ENCODE data around the gene LGMN.

- no peak for TF ChIP-seq EP300 (IDR thresholded peaks at IDR 0.05; ENCODE audit: borderline replicate concordance in 1 of 2, low read depth in 2 of 2, low read length in 2 of 2)
- TF ChIP-seq POLR2A (IDR thresholded peaks at IDR 0.05; ENCODE audit: control extremely low read depth in 1 of 2, low read depth in 2 of 2, low read length in 2 of 2): no peak
- no peak for TF ChIP-seq CTCF (IDR thresholded peaks at IDR 0.05; ENCODE audit: control extremely low read depth in 1 of 3, insufficient read depth in 1 of 3, low read depth in 1 of 3, low read length in 3 of 3)
- TF ChIP-seq ZNF274 (IDR thresholded peaks at IDR 0.05; ENCODE audit: borderline replicate concordance, extremely low read depth, low read length): no peak
- TF ChIP-seq MAX (IDR thresholded peaks at IDR 0.05): no peak
- no peak for TF ChIP-seq TAF1 (IDR thresholded peaks at IDR 0.05; ENCODE audit: low read depth, low read length)
- no peak for TF ChIP-seq KDM5A (IDR thresholded peaks at IDR 0.05; ENCODE audit: low read length)
- TF ChIP-seq HDAC6 (IDR thresholded peaks at IDR 0.05; ENCODE audit: low read depth, low read length): no peak
Observed at GRCh38 chr14:92678766-92679165, 69.7 kb downstream of the LGMN start.

Data from H1 (cell line).